Islet of Langerhans (tissue), 1 donor: ENCODE results near the gene ARL5C.

Experiments
- FAIRE-seq: peaks from one replicate; lab custom pipeline; 2011; peaks lifted over from hg19 to GRCh38; lab: Jason Lieb, UNC

ARL5C gene

GRCh38 chr17:39165841-39166349 lies at the start of gene ARL5C:
Gene ARL5C (minus strand): TSS chr17:39166161. CDS start chr17:39165760, 401 bp downstream.
- FAIRE-seq = no peak

- no peak for FAIRE-seq
Observed at GRCh38 chr17:39213852-39214251, 47.9 kb upstream of the ARL5C start.

GRCh38 chr17:39212841-39213480 lies 47.0 kb upstream of the ARL5C start:
- FAIRE-seq = no peak

- no peak for FAIRE-seq
Observed at GRCh38 chr17:39212195-39212810, 46.3 kb upstream of the ARL5C start.

GRCh38 chr17:39210093-39210434 lies 44.1 kb upstream of the ARL5C start:
- FAIRE-seq = no peak

- no peak for FAIRE-seq
Observed at GRCh38 chr17:39209317-39210092, 43.5 kb upstream of the ARL5C start.

GRCh38 chr17:39208893-39209292 lies 42.9 kb upstream of the ARL5C start:
- FAIRE-seq = no peak

- FAIRE-seq = no peak
Observed at GRCh38 chr17:39208136-39208535, 42.2 kb upstream of the ARL5C start.

GRCh38 chr17:39205112-39205526 lies 39.2 kb upstream of the ARL5C start:
- FAIRE-seq = no peak

- FAIRE-seq = no peak
Observed at GRCh38 chr17:39204245-39204644, 38.3 kb upstream of the ARL5C start.

GRCh38 chr17:39200957-39201510 lies 35.1 kb upstream of the ARL5C start:
- no peak for FAIRE-seq

- FAIRE-seq = peak; percentile 90
Observed at GRCh38 chr17:39200070-39200879, 34.3 kb upstream of the ARL5C start, which contains the start of gene RPL19. Gene RPL19 (plus strand): TSS chr17:39200283. CDS start chr17:39200345, 62 bp downstream.

- no peak for FAIRE-seq
Observed at GRCh38 chr17:39199820-39200069, 33.8 kb upstream of the ARL5C start.

- FAIRE-seq = no peak
Observed at GRCh38 chr17:39198186-39198566, 32.2 kb upstream of the ARL5C start.

GRCh38 chr17:39197380-39198185 lies 31.6 kb upstream of the ARL5C start, which contains the start of gene CACNB1:
Gene CACNB1 (minus strand): TSS chr17:39197669. CDS start chr17:39197495, 174 bp downstream.
- no peak for FAIRE-seq

GRCh38 chr17:39196808-39197291 lies 30.9 kb upstream of the ARL5C start:
- FAIRE-seq = no peak

- no peak for FAIRE-seq
Observed at GRCh38 chr17:39196241-39196807, 30.4 kb upstream of the ARL5C start.

- no peak for FAIRE-seq
Observed at GRCh38 chr17:39195568-39196160, 29.7 kb upstream of the ARL5C start.

- FAIRE-seq = no peak
Observed at GRCh38 chr17:39194985-39195524, 29.1 kb upstream of the ARL5C start.
